WTC11 (cell line): ENCODE data around the gene BTD.

Source experiments
- CTCF ChIP-seq: fragments of 200-600 bp; IDR thresholded peaks from 2 replicates; pipeline ENCODE4 v1.8.0; 2022; ENCODE audit warnings: antibody characterized with exemption
- HMGXB4 ChIP-seq: sonication (generic); formaldehyde crosslinking; IDR thresholded peaks from 2 replicates; pipeline ENCODE4 v1.8.1; 2023; ENCODE audit warnings: mild to moderate bottlenecking, moderate library complexity, missing genetic modification reagents
- MAX ChIP-seq: sonication (generic); formaldehyde crosslinking; IDR thresholded peaks from 2 replicates; pipeline ENCODE4 v1.8.0; 2022; ENCODE audit warnings: mild to moderate bottlenecking, missing genetic modification reagents
- USF2 ChIP-seq: sonication (generic); formaldehyde crosslinking; IDR thresholded peaks from 2 replicates; pipeline ENCODE4 v1.8.1; 2023; ENCODE audit warnings: mild to moderate bottlenecking, missing genetic modification reagents, moderate library complexity
- ZNF671 ChIP-seq: fragments of 250-450 bp; sonication (Bioruptor Pico); IDR thresholded peaks from 2 replicates; pipeline ENCODE4 v1.8.0; 2021; ENCODE audit warnings: mild to moderate bottlenecking

GRCh38 chr3:15638193-15638890 lies 36.8 kb downstream of the BTD start:
- TF ChIP-seq CTCF (no peak), MAX (no peak), HMGXB4 (CRISPR knock-in tag) (no peak), USF2 (CRISPR knock-in tag) (no peak), ZNF671 (no peak)
